Astrocyte of the spinal cord (primary cell): ENCODE results near the gene CCT4.

ENCODE experiments used
- DNase-seq: peaks from one replicate; pipeline ENCODE4 v3.0.0; 2011; ENCODE audit warnings: low read depth, low spot score
- H3K4me3 ChIP-seq: 2 replicates; pipeline ENCODE4 v1.5.1; 2011; ENCODE audit warnings: low read depth, mild to moderate bottlenecking, low read length, moderate library complexity
- CTCF ChIP-seq: IDR thresholded peaks from 2 replicates; pipeline ENCODE4 v1.5.1; 2012; ENCODE audit warnings: low read depth, mild to moderate bottlenecking, low read length, inconsistent platforms
- in situ Hi-C: cut with HindIII; loops from 2 replicates; pipeline ENCODE4 v1.10.0; 2017; ENCODE audit warnings: low sequenced_read_pairs

CCT4 gene

GRCh38 chr2:61845320-61845719 lies 43.1 kb downstream of the CCT4 start:
- TF ChIP-seq CTCF, result no peak
- DNase-seq, result no peak
- no peak overlapping the region for H3K4me3 ChIP-seq
- in situ Hi-C loops, result no loop called here

- H3K4me3 ChIP-seq, result no peak overlapping the region
- TF ChIP-seq CTCF, result no peak
- in situ Hi-C loops, result no loop called here
- no peak for DNase-seq
Observed at GRCh38 chr2:61841286-61841685, 47.2 kb downstream of the CCT4 start.

GRCh38 chr2:61834893-61835292 lies 53.6 kb downstream of the CCT4 start:
- in situ Hi-C loops, result no loop called here
- no peak overlapping the region for H3K4me3 ChIP-seq
- no peak for DNase-seq
- TF ChIP-seq CTCF, result no peak

GRCh38 chr2:61833971-61834370 lies 54.5 kb downstream of the CCT4 start:
- DNase-seq, result no peak
- no peak overlapping the region for H3K4me3 ChIP-seq
- no peak for TF ChIP-seq CTCF
- in situ Hi-C loops, result no loop called here

- no peak for DNase-seq
- no peak overlapping the region for H3K4me3 ChIP-seq
- in situ Hi-C loops, result no loop called here
- no peak for TF ChIP-seq CTCF
Observed at GRCh38 chr2:61832183-61832841, 56.1 kb downstream of the CCT4 start.

GRCh38 chr2:61822255-61822654 lies 66.2 kb downstream of the CCT4 start:
- in situ Hi-C loops, result no loop called here
- DNase-seq, result no peak
- TF ChIP-seq CTCF, result no peak
- no peak overlapping the region for H3K4me3 ChIP-seq
